NCI-H748 treated with DMSO at 0.1 percent for 48 hours (cell line): ENCODE results near the gene MRC2.

ENCODE experiments used
- DNase-seq: peaks from one replicate; lab custom pipeline; 2025; lab: John Stamatoyannopoulos, UW

MRC2 gene

GRCh38 chr17:62703261-62703775, 75.8 kb downstream of the MRC2 start:
- DNase-seq: no peak

- DNase-seq: peak; percentile 34
Observed at GRCh38 chr17:62703776-62704380, 76.4 kb downstream of the MRC2 start.

DNA sequence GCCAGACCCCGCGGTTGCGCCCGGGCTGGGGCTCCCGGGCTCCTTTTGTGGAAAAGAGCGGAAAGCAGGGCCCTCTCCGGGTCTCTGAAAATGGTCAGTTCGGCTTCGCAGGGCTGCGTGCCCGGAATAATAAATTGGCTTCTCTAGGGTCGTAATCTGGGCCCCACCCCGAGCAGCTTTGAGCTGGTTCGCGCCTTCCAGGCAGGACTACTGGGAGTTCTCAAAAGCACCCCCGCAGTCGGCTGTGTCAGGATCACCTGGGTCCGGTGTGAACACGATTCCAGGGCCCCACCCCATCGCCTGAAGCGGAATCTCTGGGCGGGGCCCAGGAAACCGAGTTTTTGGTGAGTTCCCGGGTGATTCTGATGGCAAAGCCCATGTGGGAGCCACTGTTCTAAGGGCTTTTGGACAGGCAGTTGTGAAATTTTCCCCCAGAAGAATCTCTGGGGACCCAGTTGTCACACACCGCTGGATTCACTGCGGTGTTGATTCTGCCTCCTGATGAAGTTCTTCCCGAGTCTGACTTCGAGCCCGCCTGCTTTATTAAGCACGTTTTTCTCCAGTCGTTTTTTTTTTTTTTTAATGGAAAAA, 77.0 kb downstream of the MRC2 start:
- peak; percentile 57 for DNase-seq

DNA sequence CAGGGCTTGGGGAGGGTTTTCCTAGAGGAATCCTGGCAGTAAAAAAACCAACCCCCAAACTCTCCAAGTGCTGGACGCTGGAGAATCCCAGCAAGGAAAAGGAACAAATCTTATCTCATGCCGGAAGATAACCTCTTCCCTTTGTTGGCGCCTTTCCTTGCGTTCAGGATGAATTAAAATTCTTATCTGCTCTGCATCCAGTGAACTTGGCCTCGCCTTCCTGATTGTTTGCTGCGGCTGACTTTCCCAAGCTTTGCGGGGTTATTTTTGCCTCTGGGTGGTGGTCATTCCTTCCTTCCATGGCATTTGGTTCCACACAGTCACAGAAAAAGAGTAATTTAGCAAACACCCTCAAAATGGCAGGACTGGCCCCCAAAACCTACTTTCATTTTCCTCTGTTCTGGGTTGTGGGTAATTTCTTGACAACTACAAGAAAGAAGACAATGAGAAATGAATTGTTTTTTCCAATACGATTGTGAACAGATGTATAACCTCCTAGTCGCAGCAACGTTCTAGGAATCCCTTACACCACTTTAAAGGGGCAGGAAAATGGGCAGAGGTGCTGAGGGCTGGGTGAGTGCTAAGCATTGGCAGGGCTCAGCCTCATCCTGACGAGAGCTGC, 77.8 kb downstream of the MRC2 start:
- no peak for DNase-seq

- DNase-seq: no peak
Observed at GRCh38 chr17:62705778-62706597, 78.5 kb downstream of the MRC2 start.

DNA sequence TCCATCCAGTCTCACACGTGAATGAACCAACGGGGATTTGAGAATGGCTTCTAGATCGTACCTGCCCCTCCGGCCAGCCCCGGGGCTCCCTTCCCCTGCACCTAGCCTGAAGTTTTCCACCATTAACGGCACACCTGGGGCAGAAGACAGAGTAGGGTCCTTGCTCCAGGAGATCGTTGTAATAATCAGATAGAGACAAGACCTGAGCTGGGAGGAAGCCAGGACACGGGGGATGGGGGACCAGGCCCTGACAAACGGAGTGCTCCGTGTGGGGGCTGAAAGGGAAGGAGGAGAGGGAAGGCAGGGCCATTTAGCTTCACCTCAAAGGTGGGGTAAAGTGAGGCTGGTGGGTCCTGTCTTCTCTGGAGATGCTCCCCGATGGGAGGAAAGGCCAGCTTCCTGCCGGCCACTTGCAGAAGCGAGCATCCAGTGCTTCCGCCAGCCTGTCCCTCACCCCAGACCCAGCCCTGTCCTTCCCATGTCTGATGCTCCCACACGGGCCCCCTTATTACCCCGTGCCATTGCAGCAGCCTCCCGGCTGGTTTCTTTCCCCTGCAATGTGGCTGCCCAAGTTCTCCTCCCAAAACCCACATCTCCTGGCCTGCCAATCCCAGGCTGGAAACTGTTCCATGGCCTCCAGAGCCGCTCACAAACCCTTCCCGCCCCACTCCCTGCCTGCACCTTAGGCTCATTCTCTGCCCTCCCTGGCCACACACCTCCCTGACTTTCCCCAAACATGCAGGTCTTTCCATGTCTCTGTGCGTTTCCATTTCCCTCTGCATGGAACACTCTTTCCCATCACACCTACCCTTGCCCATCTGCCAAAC, 79.3 kb downstream of the MRC2 start:
- DNase-seq: no peak

- DNase-seq: no peak
Observed at GRCh38 chr17:62707425-62707739, 79.9 kb downstream of the MRC2 start.

DNA sequence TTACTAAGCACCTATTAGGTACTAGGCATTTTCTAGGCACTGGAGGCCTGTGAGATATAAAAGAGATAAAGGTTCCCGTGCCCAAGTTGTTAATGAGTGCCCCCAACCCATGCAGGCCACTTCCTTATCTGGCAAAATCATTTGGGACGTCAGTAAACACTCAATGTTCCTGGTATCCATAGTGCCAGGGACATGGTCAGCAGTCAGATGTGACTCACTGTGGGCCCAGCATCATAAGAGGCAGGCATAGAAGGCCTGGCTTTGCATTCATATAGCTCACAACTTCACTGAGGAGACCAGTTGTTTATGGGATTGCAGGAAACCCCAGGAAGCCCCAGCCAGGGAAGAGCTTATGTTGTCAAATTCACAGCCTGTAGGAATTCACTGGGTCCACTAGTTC, 81.1 kb downstream of the MRC2 start:
- no peak for DNase-seq

GRCh38 chr17:62712171-62712581, 84.7 kb downstream of the MRC2 start:
- no peak for DNase-seq

- DNase-seq: no peak
Observed at GRCh38 chr17:62713086-62713881, 85.8 kb downstream of the MRC2 start.

- no peak for DNase-seq
Observed at GRCh38 chr17:62714016-62714777, 86.7 kb downstream of the MRC2 start.

DNA sequence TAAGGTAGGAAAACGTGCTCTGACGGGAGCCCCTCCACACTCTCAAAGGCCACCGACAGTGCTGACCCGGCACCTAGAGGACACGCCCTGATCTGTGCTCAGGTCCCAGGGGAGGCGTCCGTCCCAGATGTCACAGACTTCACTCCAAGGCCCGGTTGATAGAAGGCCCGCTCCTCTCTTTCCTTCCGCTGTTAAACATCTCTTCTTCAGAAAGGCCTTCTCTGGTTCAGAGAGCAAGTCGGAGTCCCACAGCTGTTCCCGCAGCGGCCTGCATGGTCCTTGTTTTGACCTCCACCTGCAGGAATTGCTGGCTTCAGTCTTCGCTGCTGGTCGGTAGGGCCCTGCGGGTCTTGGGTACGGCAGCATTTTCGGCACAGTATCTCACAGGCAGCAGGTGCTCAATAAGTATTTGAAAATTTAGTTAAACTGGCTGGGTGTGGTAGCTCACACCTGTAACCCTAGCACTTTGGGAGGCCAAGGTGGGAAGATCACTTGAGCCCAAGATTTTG, 88.5 kb downstream of the MRC2 start:
- DNase-seq: no peak

DNA sequence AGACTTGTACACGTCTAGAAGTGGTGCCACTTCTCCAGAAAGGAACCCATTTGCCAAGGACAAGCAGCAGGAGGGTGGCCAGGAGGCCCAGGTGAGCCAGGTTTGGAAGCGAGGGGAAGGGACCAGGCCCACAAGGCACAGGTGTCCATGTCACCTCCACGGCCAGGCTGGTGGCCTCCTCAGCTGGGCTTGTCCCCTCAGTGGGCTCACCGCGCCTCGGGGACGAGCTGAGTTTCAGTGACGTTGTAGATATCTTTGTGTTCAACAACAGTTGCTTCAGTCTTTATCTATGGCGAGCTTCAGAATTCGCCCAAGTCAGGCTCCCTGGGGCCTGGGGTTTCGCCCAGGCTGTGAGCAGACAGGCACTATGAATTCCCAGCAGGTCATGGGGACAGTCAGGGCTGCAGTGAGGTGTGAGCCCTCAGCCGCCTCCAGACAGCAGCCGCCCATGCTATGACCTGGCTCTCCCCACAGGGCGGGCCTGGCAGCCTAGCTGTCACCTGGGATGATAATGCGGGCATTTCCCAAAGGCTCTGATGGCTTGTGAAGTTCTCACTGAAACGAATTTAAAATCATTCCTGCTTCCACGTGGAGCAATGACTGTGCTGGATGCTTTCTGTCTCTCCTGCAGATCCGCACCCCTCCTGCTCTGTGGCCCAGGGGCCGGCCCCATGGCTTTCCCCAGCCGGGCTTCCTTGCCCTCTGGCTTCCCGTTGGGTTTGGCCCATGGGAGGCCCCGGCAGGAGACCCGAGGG, 89.5 kb downstream of the MRC2 start:
- DNase-seq: no peak

DNA sequence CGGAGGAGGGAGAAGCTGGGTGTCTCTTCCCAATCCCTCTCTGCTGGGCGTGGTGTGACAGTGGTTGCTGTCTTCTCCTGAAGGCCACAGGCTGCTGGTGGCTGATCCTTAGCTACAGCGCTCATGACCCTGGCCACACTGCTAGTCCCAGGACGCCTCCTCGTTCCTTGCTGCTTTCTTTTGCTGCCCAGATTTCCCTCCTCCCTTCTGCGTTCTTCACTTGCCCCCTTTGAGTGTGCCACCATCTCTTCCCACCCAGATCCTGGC, 90.1 kb downstream of the MRC2 start:
- DNase-seq: no peak

GRCh38 chr17:62717889-62718288, 90.4 kb downstream of the MRC2 start:
- DNase-seq: no peak

- DNase-seq: no peak
Observed at GRCh38 chr17:62718429-62718828, 91.0 kb downstream of the MRC2 start.

DNA sequence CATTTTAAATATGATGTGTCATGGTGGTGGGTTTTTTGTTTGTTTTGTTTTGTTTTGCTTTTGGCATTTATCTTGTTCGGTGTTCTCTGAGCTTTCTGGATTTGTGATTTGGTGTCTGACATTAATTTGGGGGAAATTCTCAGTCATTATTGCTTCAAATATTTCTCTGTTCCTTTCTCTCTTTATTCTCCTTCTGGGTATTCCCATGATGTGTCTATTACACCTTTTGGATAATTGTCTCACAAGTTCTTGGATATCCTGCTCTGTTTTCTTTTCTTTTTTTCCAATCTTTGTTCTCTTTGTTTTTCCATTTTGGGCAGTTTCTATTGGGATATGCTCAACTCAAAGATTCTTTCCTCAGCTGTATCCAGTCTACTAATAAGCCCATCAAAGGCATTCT, 92.1 kb downstream of the MRC2 start:
- no peak for DNase-seq

GRCh38 chr17:62720126-62720850, 92.8 kb downstream of the MRC2 start:
- DNase-seq: no peak

- no peak for DNase-seq
Observed at GRCh38 chr17:62722625-62723024, 95.2 kb downstream of the MRC2 start.
